ENCODE results near the gene NCOR2. TPM values are rescaled to one million over a fixed set of nuclear protein-coding genes. Genes with fewer than 3 reads are reported as not detected.

Gene NCOR2
- total and polyA plus RNA-seq, 10 of the 15 experiments (the other 5 are each of a cell fraction or from before 2014, with no cell fraction given), result 0.43 to 179 (median 14.9) TPM

DNA sequence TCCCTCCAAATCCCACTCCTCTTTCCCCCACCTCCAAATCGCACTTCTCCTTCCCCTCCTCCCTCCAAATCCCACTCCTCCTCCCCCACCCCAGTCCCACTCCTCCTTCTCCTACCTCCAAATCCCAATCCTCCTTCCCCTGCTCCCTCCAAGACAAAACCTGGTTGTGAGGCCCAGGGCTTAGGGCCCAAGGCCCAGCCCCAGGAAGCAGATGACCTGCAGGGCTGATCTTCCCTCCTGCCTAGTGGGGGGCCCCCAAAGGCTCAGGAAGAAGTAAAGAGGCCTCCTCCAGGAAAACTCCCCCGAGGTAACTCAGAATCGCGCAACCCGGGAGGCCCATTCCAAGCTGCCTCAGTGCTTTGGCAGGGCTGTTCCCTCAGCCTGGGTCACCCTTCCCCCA is 34.4 kb downstream of the NCOR2 start:
- CTCF ChIA-PET, result no interaction called here

More for the DNA sequence above, 34.4 kb downstream of the NCOR2 start:
- DNase-seq (ENCODE audit: low read depth, low spot score) (no peak), FAIRE-seq (no peak), ATAC-seq (no peak)
- peaks cover 7 to 11% of the 10 kb centered on the region in 2 experiments; a peak in 3 of 4 replicates for H3K36me3 ChIP-seq (ENCODE audit: control insufficient read depth in 2 of 2, insufficient read depth in 2 of 2, low read length in 1 of 2)
- H3K4me2 ChIP-seq (ENCODE audit: control insufficient read depth, insufficient read depth), result no peak overlapping the region
- no peak overlapping the region for H3K27ac ChIP-seq (ENCODE audit: control insufficient read depth, insufficient read depth)
- H4K20me1 ChIP-seq (ENCODE audit: control insufficient read depth, insufficient read depth), result peaks cover 7% of the 10 kb centered on the region
- in situ Hi-C loops (cut with MboI), result no loop called here
- 89% methylated on average over 4 of the region's 5 CpGs for WGBS (ENCODE audit: insufficient coverage, insufficient replicate concordance, low lambda C conversion rate, missing lambda C conversion rate)
- H2AFZ ChIP-seq (ENCODE audit: control insufficient read depth, low read depth, low read length), result no peak overlapping the region
- no peaks in the 10 kb centered on the region for H3K27me3 ChIP-seq (replicated peaks in 1 of 2; ENCODE audit: control insufficient read depth in 2 of 2, insufficient read depth in 2 of 2, low read length in 1 of 2)
- H3K4me3 ChIP-seq, result no peak overlapping the region
- RAD21 ChIA-PET (ENCODE audit: unreplicated experiment), result no interaction called here
- peaks cover 43% of the 10 kb centered on the region for H3K79me2 ChIP-seq (ENCODE audit: control insufficient read depth, insufficient read depth, low read length)
- SMC1A ChIA-PET (ENCODE audit: uncharacterized antibody, unreplicated experiment), result no interaction called here
- no peaks in the 10 kb centered on the region for H3K9me3 ChIP-seq (replicated peaks; ENCODE audit: control insufficient read depth, insufficient read depth, low read length)
- TF ChIP-seq RB1 (IDR thresholded peaks at IDR 0.05; ENCODE audit: borderline replicate concordance), result no peak
- TF ChIP-seq HDAC6 (IDR thresholded peaks at IDR 0.05; ENCODE audit: unreplicated experiment), result no peak
- TF ChIP-seq NRF1 (conservative IDR thresholded peaks at IDR 0.05; ENCODE audit: low read depth, low read length), result no peak
- TF ChIP-seq, protein P1, sequence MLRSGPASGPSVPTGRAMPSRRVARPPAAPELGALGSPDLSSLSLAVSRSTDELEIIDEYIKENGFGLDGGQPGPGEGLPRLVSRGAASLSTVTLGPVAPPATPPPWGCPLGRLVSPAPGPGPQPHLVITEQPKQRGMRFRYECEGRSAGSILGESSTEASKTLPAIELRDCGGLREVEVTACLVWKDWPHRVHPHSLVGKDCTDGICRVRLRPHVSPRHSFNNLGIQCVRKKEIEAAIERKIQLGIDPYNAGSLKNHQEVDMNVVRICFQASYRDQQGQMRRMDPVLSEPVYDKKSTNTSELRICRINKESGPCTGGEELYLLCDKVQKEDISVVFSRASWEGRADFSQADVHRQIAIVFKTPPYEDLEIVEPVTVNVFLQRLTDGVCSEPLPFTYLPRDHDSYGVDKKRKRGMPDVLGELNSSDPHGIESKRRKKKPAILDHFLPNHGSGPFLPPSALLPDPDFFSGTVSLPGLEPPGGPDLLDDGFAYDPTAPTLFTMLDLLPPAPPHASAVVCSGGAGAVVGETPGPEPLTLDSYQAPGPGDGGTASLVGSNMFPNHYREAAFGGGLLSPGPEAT (IDR thresholded peaks at IDR 0.05; ENCODE audit: low read depth), result no peak
- TF ChIP-seq, protein P2, sequence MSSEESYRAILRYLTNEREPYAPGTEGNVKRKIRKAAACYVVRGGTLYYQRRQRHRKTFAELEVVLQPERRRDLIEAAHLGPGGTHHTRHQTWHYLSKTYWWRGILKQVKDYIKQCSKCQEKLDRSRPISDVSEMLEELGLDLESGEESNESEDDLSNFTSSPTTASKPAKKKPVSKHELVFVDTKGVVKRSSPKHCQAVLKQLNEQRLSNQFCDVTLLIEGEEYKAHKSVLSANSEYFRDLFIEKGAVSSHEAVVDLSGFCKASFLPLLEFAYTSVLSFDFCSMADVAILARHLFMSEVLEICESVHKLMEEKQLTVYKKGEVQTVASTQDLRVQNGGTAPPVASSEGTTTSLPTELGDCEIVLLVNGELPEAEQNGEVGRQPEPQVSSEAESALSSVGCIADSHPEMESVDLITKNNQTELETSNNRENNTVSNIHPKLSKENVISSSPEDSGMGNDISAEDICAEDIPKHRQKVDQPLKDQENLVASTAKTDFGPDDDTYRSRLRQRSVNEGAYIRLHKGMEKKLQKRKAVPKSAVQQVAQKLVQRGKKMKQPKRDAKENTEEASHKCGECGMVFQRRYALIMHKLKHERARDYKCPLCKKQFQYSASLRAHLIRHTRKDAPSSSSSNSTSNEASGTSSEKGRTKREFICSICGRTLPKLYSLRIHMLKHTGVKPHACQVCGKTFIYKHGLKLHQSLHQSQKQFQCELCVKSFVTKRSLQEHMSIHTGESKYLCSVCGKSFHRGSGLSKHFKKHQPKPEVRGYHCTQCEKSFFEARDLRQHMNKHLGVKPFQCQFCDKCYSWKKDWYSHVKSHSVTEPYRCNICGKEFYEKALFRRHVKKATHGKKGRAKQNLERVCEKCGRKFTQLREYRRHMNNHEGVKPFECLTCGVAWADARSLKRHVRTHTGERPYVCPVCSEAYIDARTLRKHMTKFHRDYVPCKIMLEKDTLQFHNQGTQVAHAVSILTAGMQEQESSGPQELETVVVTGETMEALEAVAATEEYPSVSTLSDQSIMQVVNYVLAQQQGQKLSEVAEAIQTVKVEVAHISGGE (CRISPR knock-in tag; IDR thresholded peaks at IDR 0.05), result no peak
- TF ChIP-seq PAX5 (IDR thresholded peaks at IDR 0.05; ENCODE audit: borderline replicate concordance, low read depth, low read length), result no peak
- TF ChIP-seq TARDBP (IDR thresholded peaks at IDR 0.05; ENCODE audit: borderline replicate concordance), result no peak
- TF ChIP-seq POU2F2 (IDR thresholded peaks at IDR 0.05; ENCODE audit: borderline replicate concordance, low read depth, low read length), result no peak
- TF ChIP-seq ZNF217 (IDR thresholded peaks at IDR 0.05), result no peak
- TF ChIP-seq POLR2AphosphoS5 (IDR thresholded peaks at IDR 0.05; ENCODE audit: low read length), result no peak
- TF ChIP-seq KAT2A (conservative IDR thresholded peaks at IDR 0.05; ENCODE audit: control insufficient read depth, low read depth, low read length), result no peak
- H3K9ac ChIP-seq (ENCODE audit: control insufficient read depth, insufficient read depth, low read length), result no peak overlapping the region
- POLR2A ChIA-PET, result no interaction called here
- no peaks in the 10 kb centered on the region for H3K4me1 ChIP-seq (ENCODE audit: control insufficient read depth, insufficient read depth, low read length)
- intact Hi-C loops (cut with micrococcal nuclease; ENCODE audit: unreplicated experiment), result no loop called here
- BruUV-seq (replicated peaks), result no TSS peak
